Neural cell (in vitro differentiated cells): Measurements from ENCODE around the gene DCDC2. TPM values are rescaled to one million over a fixed set of nuclear protein-coding genes. Genes with fewer than 3 reads are reported as not detected.

Experiments
- H2AFZ ChIP-seq: fragments of 200-600, 300-800 bp; sonication (generic), shearing (Covaris generic); 2 replicates; pipeline ENCODE4 v1.6.0; 2014; ENCODE audit warnings: low read depth, mild to moderate bottlenecking, antibody characterized with exemption, low read length, moderate library complexity
- H3F3A ChIP-seq: fragments of 200-600 bp; shearing (Covaris generic); 2 replicates; pipeline ENCODE4 v1.6.1; 2016; ENCODE audit warnings: mild to moderate bottlenecking, moderate library complexity, mixed read lengths, antibody characterized with exemption, low read length; ENCODE audit not compliant: insufficient read depth, poor library complexity, severe bottlenecking
- H3K27ac ChIP-seq: fragments of 200-600, 300-800 bp; sonication (generic), shearing (Covaris generic); 2 replicates; pipeline ENCODE4 v1.5.1; 2014; ENCODE audit warnings: mild to moderate bottlenecking, low read length, moderate library complexity
- H3K27me3 ChIP-seq: fragments of 300-800, 200-600 bp; sonication (generic), shearing (Covaris generic); 2 replicates; pipeline ENCODE4 v1.6.0; 2014; ENCODE audit warnings: mild to moderate bottlenecking, low read depth, low read length, moderate library complexity; ENCODE audit not compliant: insufficient read depth
- H3K36me3 ChIP-seq: fragments of 300-800, 200-600 bp; sonication (generic), shearing (Covaris generic); 2 replicates; pipeline ENCODE4 v1.5.1; 2014; ENCODE audit warnings: mild to moderate bottlenecking, antibody characterized with exemption, low read length, moderate library complexity; ENCODE audit not compliant: insufficient read depth
- H3K4me2 ChIP-seq: fragments of 300-800, 200-600 bp; sonication (generic), shearing (Covaris generic); 2 replicates; pipeline ENCODE4 v1.6.0; 2014; ENCODE audit warnings: mild to moderate bottlenecking, low read length
- H3K4me3 ChIP-seq: fragments of 300-800, 200-600 bp; sonication (generic), shearing (Covaris generic); 2 replicates; pipeline ENCODE4 v1.5.1; 2014; ENCODE audit warnings: mild to moderate bottlenecking, low read length, moderate library complexity
- H3K79me2 ChIP-seq: fragments of 200-600 bp; shearing (Covaris generic); replicated peaks from 2 replicates; pipeline ENCODE4 v1.6.0; 2014; ENCODE audit warnings: mild to moderate bottlenecking, low read length, moderate library complexity; ENCODE audit not compliant: insufficient read depth
- H3K9ac ChIP-seq: fragments of 300-800, 200-600 bp; sonication (generic), shearing (Covaris generic); 2 replicates; pipeline ENCODE4 v1.6.1; 2016; ENCODE audit warnings: mild to moderate bottlenecking, low read length, mixed read lengths
- H3K9me2 ChIP-seq: fragments of 200-600 bp; shearing (Covaris generic); 2 replicates; pipeline ENCODE4 v1.6.1; 2016; ENCODE audit warnings: mild to moderate bottlenecking, low read length, mixed read lengths; ENCODE audit not compliant: insufficient read depth
- H3K9me3 ChIP-seq: fragments of 200-600, 300-800 bp; sonication (generic), shearing (Covaris generic); 2 replicates; pipeline ENCODE4 v1.6.1; 2016; ENCODE audit warnings: mild to moderate bottlenecking, mixed run types, low read length, moderate library complexity, mixed read lengths
- H4K20me1 ChIP-seq: fragments of 200-600 bp; shearing (Covaris generic); 2 replicates; pipeline ENCODE4 v1.6.1; 2016; ENCODE audit warnings: mild to moderate bottlenecking, mixed run types; ENCODE audit not compliant: insufficient read depth
- EP300 ChIP-seq: fragments of 450-650 bp; conservative IDR thresholded peaks from 2 replicates; pipeline ENCODE4 v1.6.1; 2014; ENCODE audit warnings: antibody characterized with exemption, mild to moderate bottlenecking, moderate library complexity; ENCODE audit not compliant: poor library complexity, severe bottlenecking
- EZH2 ChIP-seq: fragments of 200-600, 300-800 bp; shearing (Covaris generic), sonication (generic); IDR thresholded peaks from 2 replicates; pipeline ENCODE4 v1.6.1; 2014; ENCODE audit warnings: antibody characterized with exemption, low read length, borderline replicate concordance, mild to moderate bottlenecking; ENCODE audit not compliant: insufficient read depth, poor library complexity, severe bottlenecking
- MXI1 ChIP-seq: fragments of 450-650 bp; conservative IDR thresholded peaks from 2 replicates; pipeline ENCODE4 v1.6.1; 2014; ENCODE audit warnings: antibody characterized with exemption, mild to moderate bottlenecking; ENCODE audit not compliant: poor library complexity, severe bottlenecking
- POLR2AphosphoS5 ChIP-seq: IDR thresholded peaks from 2 replicates; pipeline ENCODE4 v1.6.1; 2012
- RAD21 ChIP-seq: fragments of 450-650 bp; conservative IDR thresholded peaks from 2 replicates; pipeline ENCODE4 v1.6.1; 2014; ENCODE audit warnings: antibody characterized with exemption, mild to moderate bottlenecking, moderate library complexity
- SMC3 ChIP-seq: fragments of 450-650 bp; conservative IDR thresholded peaks from 2 replicates; pipeline ENCODE4 v1.6.1; 2014; ENCODE audit warnings: antibody characterized with exemption, mild to moderate bottlenecking, moderate library complexity; ENCODE audit not compliant: poor library complexity
- TAF1 ChIP-seq: IDR thresholded peaks from 2 replicates; pipeline ENCODE4 v1.6.1; 2012; ENCODE audit warnings: low read depth
- polyA plus RNA-seq: library from polyadenylated mRNA; depleted of rRNA; stranded (reverse); fragments of >200 nt; gene quantifications from 2 replicates; pipeline ENCODE4 v1.2.3, GENCODE V29; 2014
- TF ChIP-seq, protein P1 (sequence below): IDR thresholded peaks from 2 replicates; pipeline ENCODE4 v1.6.1; 2012; ENCODE audit warnings: borderline replicate concordance
- TF ChIP-seq, protein P2 (sequence below): fragments of 450-650 bp; IDR thresholded peaks from 2 replicates; pipeline ENCODE4 v1.5.1; 2014; ENCODE audit warnings: antibody characterized with exemption, mild to moderate bottlenecking, moderate library complexity; ENCODE audit not compliant: poor library complexity, severe bottlenecking

DCDC2 gene
- polyA plus RNA-seq, 1 donor from 2014 or later: 0.57 TPM

DNA sequence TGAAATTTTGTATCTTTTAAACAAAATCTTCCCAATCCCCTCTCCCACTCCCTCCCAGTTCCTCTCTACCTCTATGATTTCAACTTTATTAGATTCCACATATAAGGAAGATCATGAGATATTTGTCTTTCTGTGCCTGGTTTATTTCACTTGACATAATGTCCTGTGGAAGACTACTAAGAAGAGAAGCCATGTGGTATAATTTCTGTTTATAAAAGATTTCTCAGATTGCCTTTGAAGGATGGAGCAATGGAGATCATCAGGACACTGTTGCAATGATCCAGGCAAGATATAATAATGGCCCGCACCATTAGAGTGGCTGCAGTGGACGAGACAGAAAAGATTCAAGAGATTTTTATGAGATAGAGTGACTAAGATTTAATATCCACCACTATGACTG, 218.8 kb downstream of the DCDC2 start:
- Histone ChIP-seq H3K27me3 (no peaks in the 10 kb centered on the region), H3K9me2 (no peaks in the 10 kb centered on the region), H3K9ac (no peak overlapping the region), H3F3A (no peaks in the 10 kb centered on the region), H3K27ac (no peak overlapping the region), H4K20me1 (no peaks in the 10 kb centered on the region), H3K36me3 (no peaks in the 10 kb centered on the region), H3K4me3 (no peak overlapping the region), H3K79me2 (no peaks in the 10 kb centered on the region), H3K9me3 (no peaks in the 10 kb centered on the region), H3K4me2 (no peak overlapping the region), H2AFZ (no peak overlapping the region)
- TF ChIP-seq, protein P1, sequence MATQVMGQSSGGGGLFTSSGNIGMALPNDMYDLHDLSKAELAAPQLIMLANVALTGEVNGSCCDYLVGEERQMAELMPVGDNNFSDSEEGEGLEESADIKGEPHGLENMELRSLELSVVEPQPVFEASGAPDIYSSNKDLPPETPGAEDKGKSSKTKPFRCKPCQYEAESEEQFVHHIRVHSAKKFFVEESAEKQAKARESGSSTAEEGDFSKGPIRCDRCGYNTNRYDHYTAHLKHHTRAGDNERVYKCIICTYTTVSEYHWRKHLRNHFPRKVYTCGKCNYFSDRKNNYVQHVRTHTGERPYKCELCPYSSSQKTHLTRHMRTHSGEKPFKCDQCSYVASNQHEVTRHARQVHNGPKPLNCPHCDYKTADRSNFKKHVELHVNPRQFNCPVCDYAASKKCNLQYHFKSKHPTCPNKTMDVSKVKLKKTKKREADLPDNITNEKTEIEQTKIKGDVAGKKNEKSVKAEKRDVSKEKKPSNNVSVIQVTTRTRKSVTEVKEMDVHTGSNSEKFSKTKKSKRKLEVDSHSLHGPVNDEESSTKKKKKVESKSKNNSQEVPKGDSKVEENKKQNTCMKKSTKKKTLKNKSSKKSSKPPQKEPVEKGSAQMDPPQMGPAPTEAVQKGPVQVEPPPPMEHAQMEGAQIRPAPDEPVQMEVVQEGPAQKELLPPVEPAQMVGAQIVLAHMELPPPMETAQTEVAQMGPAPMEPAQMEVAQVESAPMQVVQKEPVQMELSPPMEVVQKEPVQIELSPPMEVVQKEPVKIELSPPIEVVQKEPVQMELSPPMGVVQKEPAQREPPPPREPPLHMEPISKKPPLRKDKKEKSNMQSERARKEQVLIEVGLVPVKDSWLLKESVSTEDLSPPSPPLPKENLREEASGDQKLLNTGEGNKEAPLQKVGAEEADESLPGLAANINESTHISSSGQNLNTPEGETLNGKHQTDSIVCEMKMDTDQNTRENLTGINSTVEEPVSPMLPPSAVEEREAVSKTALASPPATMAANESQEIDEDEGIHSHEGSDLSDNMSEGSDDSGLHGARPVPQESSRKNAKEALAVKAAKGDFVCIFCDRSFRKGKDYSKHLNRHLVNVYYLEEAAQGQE: no peak
- TF ChIP-seq EZH2 (no peak), SMC3 (no peak), TAF1 (no peak), RAD21 (no peak), POLR2AphosphoS5 (no peak), EP300 (no peak), MXI1 (no peak)
- TF ChIP-seq, protein P2, sequence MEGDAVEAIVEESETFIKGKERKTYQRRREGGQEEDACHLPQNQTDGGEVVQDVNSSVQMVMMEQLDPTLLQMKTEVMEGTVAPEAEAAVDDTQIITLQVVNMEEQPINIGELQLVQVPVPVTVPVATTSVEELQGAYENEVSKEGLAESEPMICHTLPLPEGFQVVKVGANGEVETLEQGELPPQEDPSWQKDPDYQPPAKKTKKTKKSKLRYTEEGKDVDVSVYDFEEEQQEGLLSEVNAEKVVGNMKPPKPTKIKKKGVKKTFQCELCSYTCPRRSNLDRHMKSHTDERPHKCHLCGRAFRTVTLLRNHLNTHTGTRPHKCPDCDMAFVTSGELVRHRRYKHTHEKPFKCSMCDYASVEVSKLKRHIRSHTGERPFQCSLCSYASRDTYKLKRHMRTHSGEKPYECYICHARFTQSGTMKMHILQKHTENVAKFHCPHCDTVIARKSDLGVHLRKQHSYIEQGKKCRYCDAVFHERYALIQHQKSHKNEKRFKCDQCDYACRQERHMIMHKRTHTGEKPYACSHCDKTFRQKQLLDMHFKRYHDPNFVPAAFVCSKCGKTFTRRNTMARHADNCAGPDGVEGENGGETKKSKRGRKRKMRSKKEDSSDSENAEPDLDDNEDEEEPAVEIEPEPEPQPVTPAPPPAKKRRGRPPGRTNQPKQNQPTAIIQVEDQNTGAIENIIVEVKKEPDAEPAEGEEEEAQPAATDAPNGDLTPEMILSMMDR: no peak

DNA sequence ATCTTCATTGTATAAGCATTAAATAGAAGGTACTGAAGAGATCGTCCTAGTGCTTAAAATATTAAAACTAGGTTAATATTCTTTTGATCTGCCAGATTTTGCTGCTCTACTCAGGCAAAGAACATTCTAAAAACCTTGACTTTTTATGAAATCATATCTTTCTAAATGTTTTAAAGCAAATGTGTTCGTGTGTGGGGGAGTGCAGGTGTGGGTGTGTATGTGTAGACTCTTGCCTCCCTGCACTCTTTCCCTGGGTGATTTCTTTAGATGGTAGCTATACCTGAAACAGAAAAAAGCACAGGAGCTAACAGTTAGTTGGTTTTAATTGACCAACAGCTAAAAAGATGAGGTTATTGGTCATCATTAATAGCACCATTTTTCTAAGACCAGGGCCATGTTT, 226.1 kb downstream of the DCDC2 start:
- Histone ChIP-seq H4K20me1 (no peaks in the 10 kb centered on the region), H3F3A (no peaks in the 10 kb centered on the region), H3K79me2 (no peaks in the 10 kb centered on the region), H3K4me3 (no peak overlapping the region), H2AFZ (no peak overlapping the region), H3K27ac (no peak overlapping the region), H3K9me2 (no peaks in the 10 kb centered on the region), H3K9me3 (no peaks in the 10 kb centered on the region), H3K4me2 (no peak overlapping the region), H3K9ac (no peak overlapping the region), H3K27me3 (no peaks in the 10 kb centered on the region), H3K36me3 (peaks cover 9% of the 10 kb centered on the region)
- TF ChIP-seq, protein P2: no peak
- TF ChIP-seq, protein P1: no peak
- TF ChIP-seq EP300 (no peak), POLR2AphosphoS5 (no peak), TAF1 (no peak), EZH2 (no peak), SMC3 (no peak)
